GM21381 (cell line): ENCODE data around the gene TEX14.
"Not testable (repeated sequence)": the region's sequence is repeated elsewhere in the genome, so short reads cannot be mapped to it uniquely, and the experiment has no call there.

Experiments used
- ATAC-seq: cut with Tn5 transposase; IDR thresholded peaks from one replicate; pipeline ENCODE4 v1.9.1; 2021; ENCODE audit warnings: mild to moderate bottlenecking, moderate library complexity; ENCODE audit not compliant: unreplicated experiment

TEX14 gene

DNA sequence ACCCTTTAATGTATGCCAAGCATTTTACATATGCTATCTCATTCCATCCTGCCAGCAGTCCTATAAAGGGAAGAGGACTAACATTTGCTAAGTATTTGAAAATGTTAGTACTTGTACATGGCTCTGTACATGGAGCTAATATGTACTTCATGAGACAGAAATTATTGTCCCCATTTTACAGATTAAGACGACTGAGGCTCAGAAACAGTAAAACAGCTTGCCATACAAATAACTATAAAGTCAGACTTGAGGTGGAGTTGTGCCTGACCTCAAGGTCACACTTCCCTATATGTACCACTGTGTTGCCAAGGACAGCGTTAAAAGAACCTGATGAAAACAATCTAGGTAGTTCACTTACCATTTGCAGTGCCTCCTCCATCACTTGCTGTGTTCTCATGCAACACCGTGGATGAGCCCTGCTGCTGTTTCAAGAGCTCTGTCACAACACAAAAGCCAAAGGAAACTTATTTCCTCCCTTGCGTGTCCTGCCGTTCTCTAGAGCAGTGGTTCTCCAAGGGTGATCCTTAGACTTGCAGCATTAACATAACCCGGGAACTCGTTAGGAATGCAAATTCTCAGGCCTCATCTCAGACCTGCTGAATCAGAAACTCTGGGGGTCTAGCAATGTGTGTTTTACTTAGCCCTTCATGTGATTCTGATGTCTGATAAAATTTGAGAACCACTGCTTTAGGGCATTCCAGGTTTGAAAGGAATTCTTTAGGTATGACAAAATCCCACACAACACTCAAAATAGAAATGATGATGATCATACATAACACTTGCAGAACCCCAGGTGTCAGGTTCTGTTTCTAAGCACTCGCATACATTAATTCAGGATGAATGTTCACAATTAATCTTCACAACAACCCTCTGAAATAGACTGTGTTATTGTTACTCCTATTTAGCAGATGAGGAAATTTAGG, 126.2 kb downstream of the TEX14 start:
- ATAC-seq: no peak

- ATAC-seq: no peak
Measured at GRCh38 chr17:58564971-58565370, 126.9 kb downstream of the TEX14 start.

DNA sequence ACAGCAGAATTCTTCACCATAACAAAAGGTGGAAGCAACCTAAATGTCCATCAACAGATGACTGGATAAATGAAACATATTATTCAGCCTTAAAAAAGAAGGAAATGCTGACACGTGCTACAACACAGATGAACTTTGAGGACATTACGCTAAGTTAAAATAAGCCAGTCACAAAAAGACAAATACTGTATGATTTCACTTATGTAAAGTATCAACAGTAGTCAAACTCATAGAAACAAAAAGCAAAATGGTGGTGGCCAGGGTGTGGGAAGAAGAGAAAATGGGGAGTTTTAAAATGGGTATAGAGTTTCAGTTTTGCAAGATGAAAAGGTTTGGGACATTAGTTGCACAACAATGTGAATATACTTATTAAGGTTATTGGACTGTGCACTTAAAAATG, 127.6 kb downstream of the TEX14 start:
- ATAC-seq: no peak

DNA sequence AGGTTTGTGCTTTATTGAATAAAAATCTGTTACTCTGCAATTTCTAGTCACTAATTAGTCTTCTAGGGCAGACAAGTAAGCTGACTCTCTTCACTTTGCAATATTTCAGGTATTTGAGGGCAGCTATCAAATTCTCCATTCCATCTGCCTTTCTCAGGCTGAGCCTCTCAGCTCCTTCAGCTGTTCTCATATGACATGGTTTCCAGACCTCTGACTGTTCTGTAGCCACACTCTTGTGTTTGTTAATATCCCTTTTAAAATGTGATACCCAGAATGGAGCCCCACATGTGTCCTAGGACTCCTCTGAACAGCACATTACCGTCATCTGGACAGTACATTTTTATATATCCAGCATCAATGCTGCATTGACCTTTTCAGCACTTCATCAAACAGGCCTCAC, 131.3 kb downstream of the TEX14 start:
- no peak for ATAC-seq

- ATAC-seq: no peak
Measured at GRCh38 chr17:58557981-58558380, 133.9 kb downstream of the TEX14 start.

DNA sequence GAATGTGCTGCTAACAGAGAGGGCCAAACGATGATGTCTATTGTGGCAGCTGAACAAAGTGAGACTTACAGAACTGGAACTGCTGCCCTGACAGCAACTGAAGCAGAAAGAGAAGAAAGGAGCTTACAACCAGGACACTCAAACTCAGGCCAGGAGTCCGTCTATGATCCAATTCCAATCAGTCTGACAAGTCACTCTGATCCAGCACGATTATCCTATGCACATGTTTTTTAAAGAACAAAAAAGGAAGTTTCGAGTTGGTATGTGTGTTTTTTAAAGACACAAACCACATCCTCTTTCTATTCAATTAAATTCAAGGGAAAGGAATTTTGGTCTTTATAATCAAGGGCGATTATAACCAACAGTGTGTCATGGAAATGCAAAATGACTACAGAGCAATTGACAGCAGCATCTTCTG, 135.0 kb downstream of the TEX14 start:
- no peak for ATAC-seq

DNA sequence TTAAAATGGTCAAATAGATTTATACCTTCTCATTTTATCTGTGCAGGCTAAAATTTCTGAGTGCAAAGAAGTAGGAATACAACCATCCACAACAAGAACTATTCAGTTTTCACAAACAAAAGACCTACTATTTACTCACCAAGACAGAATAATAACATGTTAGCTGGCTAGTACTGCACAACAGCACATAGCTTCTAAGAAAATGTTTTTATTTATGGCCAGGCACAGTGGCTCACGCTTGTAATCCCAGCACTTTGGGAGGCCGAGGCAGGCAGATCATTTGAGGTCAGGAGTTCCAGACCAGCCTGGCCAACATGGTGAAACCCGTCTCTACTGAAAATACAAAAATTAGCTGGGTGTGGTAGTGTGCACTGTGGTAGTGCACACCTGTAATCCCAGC, 136.7 kb downstream of the TEX14 start:
- not testable (repeated sequence) for ATAC-seq

DNA sequence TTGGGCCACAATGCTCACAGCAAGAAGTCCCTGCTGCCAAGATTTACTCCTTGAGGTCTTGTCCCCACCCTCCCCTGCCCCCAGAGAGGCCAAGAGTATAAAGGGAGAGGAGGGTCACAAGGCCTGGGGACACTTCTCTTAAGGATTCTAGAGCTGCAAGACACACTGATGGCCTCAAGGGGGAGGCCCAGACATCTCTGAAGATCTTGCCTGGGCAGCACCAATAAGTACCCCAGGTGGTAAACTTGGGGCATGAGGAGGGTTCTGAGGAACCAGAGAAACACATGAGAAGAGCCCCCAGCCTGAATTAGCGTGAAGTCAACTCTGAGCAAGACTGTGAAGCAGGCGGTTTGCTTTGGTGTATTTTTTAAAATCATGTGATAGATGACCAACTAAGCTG, 150.6 kb downstream of the TEX14 start:
- ATAC-seq: no peak

- no peak for ATAC-seq
Measured at GRCh38 chr17:58539698-58540097, 152.1 kb downstream of the TEX14 start.

GRCh38 chr17:58538811-58539409, 152.9 kb downstream of the TEX14 start:
- no peak for ATAC-seq

DNA sequence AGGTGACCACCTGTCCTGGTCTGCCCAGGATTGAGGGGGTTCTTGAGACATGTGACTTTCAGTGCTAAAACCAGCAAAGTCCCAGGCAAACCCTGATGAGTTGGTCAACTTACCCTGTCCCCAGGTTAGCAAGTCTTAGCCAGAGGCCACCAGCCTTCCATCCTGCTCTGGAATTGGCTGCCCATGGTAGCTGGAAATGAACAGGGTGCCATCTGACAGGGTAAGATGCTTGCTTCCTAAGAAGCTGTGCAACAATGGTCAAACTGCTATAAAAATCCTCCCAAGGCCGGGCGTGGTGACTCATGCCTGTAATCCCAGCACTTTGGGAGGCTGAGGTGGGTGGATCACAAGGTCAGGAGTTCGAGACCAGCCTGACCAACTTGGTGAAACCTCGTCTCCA, 154.6 kb downstream of the TEX14 start:
- ATAC-seq: no peak

- no peak for ATAC-seq
Measured at GRCh38 chr17:58536542-58536941, 155.3 kb downstream of the TEX14 start.

DNA sequence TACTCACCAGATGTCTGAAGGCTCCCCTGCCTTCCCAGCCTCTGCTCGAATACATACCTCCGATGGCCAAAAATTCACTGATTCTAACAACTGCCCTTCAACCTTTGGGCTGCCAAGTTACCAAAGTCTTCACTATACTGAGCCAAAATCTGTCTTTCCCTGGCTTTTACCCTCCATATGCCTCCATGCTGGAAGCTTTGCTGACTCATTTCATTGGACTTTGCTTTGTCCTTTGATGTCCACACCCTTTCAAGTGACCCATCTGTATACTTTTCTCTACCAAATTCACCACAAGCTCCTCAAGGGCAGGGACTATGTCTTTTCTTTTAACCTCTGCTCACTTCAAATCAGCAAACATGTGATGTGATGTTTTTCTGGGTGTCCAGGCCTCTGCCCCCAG, 156.4 kb downstream of the TEX14 start:
- no peak for ATAC-seq

- no peak for ATAC-seq
Measured at GRCh38 chr17:58534901-58535421, 156.9 kb downstream of the TEX14 start.

GRCh38 chr17:58534331-58534730, 157.5 kb downstream of the TEX14 start:
- no peak for ATAC-seq

- no peak for ATAC-seq
Measured at GRCh38 chr17:58533616-58534188, 158.1 kb downstream of the TEX14 start.

DNA sequence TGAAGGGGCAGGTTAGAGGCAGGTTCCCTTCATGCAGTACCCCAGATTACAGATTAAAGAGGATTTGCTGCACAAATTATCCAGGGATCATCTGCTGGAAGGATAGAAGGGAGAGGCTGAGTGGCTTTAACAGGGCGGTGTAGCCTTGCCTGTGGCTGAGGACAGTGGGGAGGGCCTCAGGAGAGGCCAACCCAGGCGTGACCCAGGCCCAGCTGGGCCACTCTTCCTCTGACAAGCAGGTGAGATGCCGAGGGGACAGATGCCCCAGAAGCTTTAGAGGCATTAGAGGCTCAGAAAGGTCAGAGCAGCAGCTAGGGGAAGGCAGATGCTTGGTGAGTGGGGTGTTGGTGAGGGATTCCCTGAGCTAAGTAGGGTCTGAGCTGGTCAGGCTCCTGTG, 159.3 kb downstream of the TEX14 start:
- no peak for ATAC-seq

DNA sequence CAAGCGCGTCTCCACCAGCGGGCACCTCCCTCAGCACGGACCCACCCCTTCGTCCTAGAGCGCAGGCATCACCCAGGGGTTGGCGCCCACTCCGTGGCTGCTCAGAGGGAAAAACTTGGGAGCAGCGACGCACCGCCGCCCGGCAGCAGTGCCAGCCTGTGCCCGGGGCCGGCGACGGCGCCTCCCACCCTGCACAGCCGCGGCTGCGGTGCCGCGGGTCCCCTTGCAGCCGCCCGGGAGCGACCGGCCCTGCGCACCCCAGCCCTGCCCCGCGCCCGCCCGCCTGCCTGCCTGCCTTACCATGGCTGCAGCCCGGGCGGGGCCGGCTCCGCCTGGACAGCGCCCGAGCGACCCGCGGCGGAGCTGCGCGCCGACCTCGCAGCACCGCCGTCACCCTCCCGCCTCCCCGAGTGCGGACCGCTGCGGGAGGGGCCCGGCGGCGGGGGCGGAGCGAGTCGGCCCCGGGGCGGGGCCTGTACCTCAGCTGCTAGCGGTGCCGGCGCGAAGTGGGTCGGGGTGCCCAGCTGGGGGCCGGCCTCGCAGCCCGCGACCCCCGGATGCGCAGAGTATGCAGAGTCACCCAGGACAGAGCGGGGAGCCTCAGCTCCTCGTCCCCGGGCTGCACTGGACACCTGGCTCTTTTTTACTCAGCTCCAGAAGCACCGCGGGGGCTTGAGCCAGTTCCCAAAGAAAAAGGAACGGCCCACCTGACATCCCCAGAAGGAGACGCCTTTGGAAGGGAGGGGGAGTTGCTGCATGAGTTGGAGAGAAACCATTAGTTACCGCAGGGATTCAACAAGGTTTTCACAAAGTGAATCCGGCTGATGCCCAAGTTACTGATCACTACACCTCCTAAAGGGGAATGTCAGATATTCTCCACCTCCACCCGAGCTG, 159.9 kb downstream of the TEX14 start:
- ATAC-seq: no peak

GRCh38 chr17:58531122-58531521, 160.7 kb downstream of the TEX14 start:
- no peak for ATAC-seq

- no peak for ATAC-seq
Measured at GRCh38 chr17:58530655-58531054, 161.2 kb downstream of the TEX14 start.

GRCh38 chr17:58529275-58529674, 162.6 kb downstream of the TEX14 start:
- ATAC-seq: no peak
